Activated CD8-positive, alpha-beta memory T cell treated with anti-CD3 and anti-CD28 coated beads, Interleukin-2, amount 10 ng/mL, durations not matched to agents 7 days and 5 days (primary cell): ENCODE results near the gene GAMT. TPM values are rescaled to one million over a fixed set of nuclear protein-coding genes. Genes with fewer than 3 reads are reported as not detected.
A peak's percentile ranks its signal among the peaks of the same experiment; 100 is the strongest.

Experiments
- ATAC-seq: fragments of 150-1000 bp; cut with Tn5 transposase; one replicate; pipeline ENCODE4 v1.10.0; 2021; ENCODE audit warnings: moderate library complexity
- CTCF ChIA-PET: fragments of 350-600 bp; sonication (Branson Sonifier 250); formaldehyde crosslinking; loops from one replicate; lab custom pipeline; 2021; ENCODE audit warnings: antibody characterized with exemption; lab: Charles Lee
- DNase-seq: peaks from one replicate; pipeline ENCODE4 v3.0.0-alpha.2; 2020
- H3K27ac Mint-ChIP-seq: one replicate; pipeline ENCODE4 v1.8.0; 2021; ENCODE audit warnings: mild to moderate bottlenecking, mixed read lengths
- H3K27me3 Mint-ChIP-seq: one replicate; pipeline ENCODE4 v1.8.0; 2021; ENCODE audit warnings: mixed read lengths
- H3K36me3 Mint-ChIP-seq: one replicate; pipeline ENCODE4 v1.8.0; 2021; ENCODE audit warnings: mild to moderate bottlenecking, mixed read lengths
- H3K4me1 Mint-ChIP-seq: one replicate; pipeline ENCODE4 v1.8.0; 2021; ENCODE audit warnings: mixed read lengths
- H3K4me3 Mint-ChIP-seq: one replicate; pipeline ENCODE4 v1.8.0; 2021; ENCODE audit warnings: mild to moderate bottlenecking, moderate library complexity, mixed read lengths
- H3K9me3 Mint-ChIP-seq: one replicate; pipeline ENCODE4 v1.8.0; 2022; ENCODE audit warnings: low read depth, mixed read lengths
- total RNA-seq, 2 experiments: library from RNA; stranded (reverse); gene quantifications; one replicate each; pipeline ENCODE4 v1.2.3, GENCODE V29; 2021

The GAMT gene
- total RNA-seq, 2 experiments from 2014 or later, result 19.3 to 20.4 TPM

DNA sequence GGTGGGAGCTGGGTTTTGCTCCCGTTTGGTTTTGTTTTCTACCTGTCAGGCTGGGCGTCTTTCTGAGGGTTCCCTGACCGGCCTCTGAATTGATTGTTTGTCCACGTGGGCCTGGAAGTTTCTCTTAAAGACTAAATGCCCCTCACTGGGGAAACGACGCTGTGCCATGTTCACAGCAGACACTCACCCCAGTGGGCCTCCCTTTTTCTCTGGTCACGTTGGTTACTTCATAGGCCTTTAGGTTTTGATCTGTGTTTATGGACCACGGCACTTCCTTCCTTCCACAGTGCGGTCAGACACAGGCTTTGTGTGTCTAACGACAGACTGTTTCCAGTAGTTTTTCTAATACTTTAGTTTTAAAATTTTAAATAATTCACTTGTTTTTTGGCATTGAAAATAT lies 37.7 kb downstream of the GAMT start:
- Mint-ChIP-seq H3K4me1 (peaks cover 33% of the 10 kb centered on the region), H3K9me3 (no peaks in the 10 kb centered on the region), H3K27me3 (no peaks in the 10 kb centered on the region), H3K4me3 (peak overlapping the region; percentile 68), H3K36me3 (peaks cover 8% of the 10 kb centered on the region), H3K27ac (peak overlapping the region; percentile 83)
- DNase-seq (peak; percentile 78), ATAC-seq (peak; percentile 73)
- CTCF ChIA-PET, result interaction anchor here (1.0 to 2.3 kb wide), 4 partner anchors 9 to 120 kb away, joined by 3 to 7 read pairs (median 4); partner anchors contain the start of gene NDUFS7

DNA sequence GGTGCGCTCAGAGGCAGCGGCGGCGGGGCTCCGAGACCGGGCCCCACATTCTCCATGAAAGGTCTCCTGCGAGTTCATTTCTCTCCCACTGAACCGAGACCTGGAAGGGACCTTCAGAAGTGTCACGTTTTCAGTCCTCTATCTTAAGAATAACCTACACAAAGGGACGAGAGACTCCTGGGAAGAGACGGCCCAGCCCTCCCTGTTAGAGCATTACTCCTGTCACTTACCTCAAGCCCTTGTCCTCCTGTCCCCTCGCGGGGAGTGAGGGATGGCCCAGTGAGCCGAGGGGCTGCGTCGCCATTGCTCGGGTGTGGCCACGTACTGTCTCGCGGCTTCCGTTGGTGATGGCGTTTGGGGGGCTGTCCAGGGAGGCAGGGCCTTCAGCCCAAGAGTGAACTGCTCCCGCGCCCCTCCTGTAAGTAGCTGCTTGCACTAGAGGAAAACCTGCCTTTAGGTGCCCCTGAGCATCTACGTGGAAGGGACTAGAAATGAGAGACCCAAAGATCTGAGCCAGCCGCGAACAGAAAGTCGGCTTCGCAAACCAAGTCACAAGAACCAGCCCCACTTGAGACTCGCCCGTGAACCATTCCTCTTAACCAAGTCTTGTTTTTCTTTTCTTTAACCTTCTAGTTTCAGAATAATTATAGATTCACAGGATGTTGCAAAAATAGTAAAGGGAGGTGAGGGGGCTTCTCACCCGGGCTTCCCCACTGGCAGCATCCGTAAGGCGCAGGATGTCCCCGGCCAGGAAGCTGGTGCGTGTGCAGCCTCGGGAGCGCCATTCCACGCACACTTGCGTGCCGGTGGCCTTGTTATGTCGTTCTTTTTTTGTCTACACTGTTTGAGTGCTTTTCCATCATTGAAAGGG lies 38.7 kb downstream of the GAMT start:
- Mint-ChIP-seq H3K36me3 (peaks cover 15% of the 10 kb centered on the region), H3K4me1 (peaks cover 33% of the 10 kb centered on the region), H3K4me3 (peak overlapping the region; percentile 68), H3K27ac (peak overlapping the region; percentile 83), H3K27me3 (no peaks in the 10 kb centered on the region), H3K9me3 (no peaks in the 10 kb centered on the region)
- ATAC-seq (no peak), DNase-seq (no peak)
- CTCF ChIA-PET, result interaction anchor here (0.6 to 2.3 kb wide), 3 partner anchors 10 to 20 kb away, joined by 4 to 7 read pairs (median 6); partner anchors contain the start of gene NDUFS7

- Mint-ChIP-seq H3K9me3 (no peaks in the 10 kb centered on the region), H3K36me3 (peaks cover 17% of the 10 kb centered on the region), H3K4me1 (peaks cover 35% of the 10 kb centered on the region), H3K4me3 (no peak overlapping the region), H3K27me3 (no peaks in the 10 kb centered on the region), H3K27ac (no peak overlapping the region)
- DNase-seq, result no peak
- no peak for ATAC-seq
- CTCF ChIA-PET, result no interaction called here
Measured at GRCh38 chr19:1361601-1362386, 39.5 kb downstream of the GAMT start.

DNA sequence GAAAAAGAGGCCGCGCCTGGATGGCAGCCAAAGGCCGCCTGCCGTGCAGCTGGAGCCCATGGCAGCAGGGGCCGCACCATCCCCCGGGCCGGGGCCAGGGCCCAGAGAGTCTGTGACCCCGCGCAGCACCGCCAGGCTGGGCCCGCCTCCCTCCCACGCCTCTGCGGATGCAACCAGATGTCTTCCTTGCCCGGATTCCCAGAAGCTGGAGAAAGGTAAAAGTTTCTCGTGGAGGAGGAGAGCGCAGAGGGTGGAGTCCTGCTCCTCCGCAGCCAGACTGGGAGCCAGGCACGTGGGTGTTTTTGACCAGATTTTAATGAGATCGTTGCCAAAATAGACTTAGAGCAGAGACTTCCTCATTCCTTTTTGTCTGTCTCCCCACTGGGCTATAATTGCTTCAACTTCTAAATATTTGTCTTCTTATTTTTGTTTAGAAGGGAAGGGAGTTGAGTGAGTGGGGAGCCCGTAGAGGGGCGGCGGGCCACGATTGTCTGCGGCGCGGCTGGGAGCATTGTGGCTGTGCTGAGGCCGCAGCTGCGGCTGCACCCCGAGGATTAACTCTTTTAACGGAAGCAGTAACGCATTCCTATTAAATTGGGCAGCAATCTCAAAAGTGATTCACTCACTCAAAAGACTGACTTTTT lies 40.4 kb downstream of the GAMT start:
- H3K27ac Mint-ChIP-seq, result no peak overlapping the region
- CTCF ChIA-PET, result no interaction called here
- peaks cover 39% of the 10 kb centered on the region for H3K4me1 Mint-ChIP-seq
- no peak for DNase-seq
- peaks cover 19% of the 10 kb centered on the region for H3K36me3 Mint-ChIP-seq
- ATAC-seq, result no peak
- H3K9me3 Mint-ChIP-seq, result no peaks in the 10 kb centered on the region
- H3K27me3 Mint-ChIP-seq, result no peaks in the 10 kb centered on the region
- H3K4me3 Mint-ChIP-seq, result no peak overlapping the region

- ATAC-seq (no peak), DNase-seq (no peak)
- Mint-ChIP-seq H3K27ac (no peak overlapping the region), H3K27me3 (no peaks in the 10 kb centered on the region), H3K36me3 (peaks cover 21% of the 10 kb centered on the region), H3K4me1 (peaks cover 44% of the 10 kb centered on the region), H3K9me3 (no peaks in the 10 kb centered on the region), H3K4me3 (no peak overlapping the region)
- CTCF ChIA-PET, result no interaction called here
Measured at GRCh38 chr19:1360126-1360817, 41.1 kb downstream of the GAMT start.

DNA sequence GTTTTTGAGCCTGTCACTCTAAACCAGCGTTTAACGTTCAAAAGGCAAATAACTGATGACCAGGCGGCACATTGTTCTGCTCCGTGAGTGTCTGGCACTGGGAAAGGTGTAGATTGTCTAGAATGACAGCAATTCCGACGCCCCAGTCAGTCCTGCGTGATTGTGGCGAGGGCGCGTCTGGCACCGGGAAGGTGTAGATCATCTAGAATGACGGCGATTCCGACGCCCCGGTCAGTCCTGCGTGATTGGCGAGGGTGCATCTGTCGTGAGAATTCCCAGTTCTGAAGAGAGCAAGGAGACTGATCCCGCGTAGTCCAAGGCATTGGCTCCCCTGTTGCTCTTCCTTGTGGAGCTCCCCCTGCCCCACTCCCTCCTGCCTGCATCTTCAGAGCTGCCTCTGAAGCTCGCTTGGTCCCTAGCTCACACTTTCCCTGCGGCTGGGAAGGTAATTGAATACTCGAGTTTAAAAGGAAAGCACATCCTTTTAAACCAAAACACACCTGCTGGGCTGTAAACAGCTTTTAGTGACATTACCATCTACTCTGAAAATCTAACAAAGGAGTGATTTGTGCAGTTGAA lies 43.7 kb downstream of the GAMT start:
- ATAC-seq (no peak), DNase-seq (no peak)
- peaks cover 19% of the 10 kb centered on the region for H3K36me3 Mint-ChIP-seq
- CTCF ChIA-PET, result no interaction called here
- no peak overlapping the region for H3K4me3 Mint-ChIP-seq
- H3K27me3 Mint-ChIP-seq, result no peaks in the 10 kb centered on the region
- no peak overlapping the region for H3K27ac Mint-ChIP-seq
- no peaks in the 10 kb centered on the region for H3K9me3 Mint-ChIP-seq
- H3K4me1 Mint-ChIP-seq, result peaks cover 23% of the 10 kb centered on the region

GRCh38 chr19:1356508-1356865 lies 44.9 kb downstream of the GAMT start:
- CTCF ChIA-PET, result interaction anchor here (1.1 to 1.4 kb wide), 3 partner anchors 27 to 112 kb away, joined by 3 to 5 read pairs (median 4); partner anchors contain the start of gene NDUFS7
- Mint-ChIP-seq H3K4me3 (peak overlapping the region; percentile 75), H3K4me1 (peaks cover 15% of the 10 kb centered on the region), H3K36me3 (peaks cover 16% of the 10 kb centered on the region), H3K27me3 (no peaks in the 10 kb centered on the region), H3K27ac (no peak overlapping the region), H3K9me3 (no peaks in the 10 kb centered on the region)
- ATAC-seq (no peak), DNase-seq (no peak)

- peaks cover 16% of the 10 kb centered on the region for H3K36me3 Mint-ChIP-seq
- CTCF ChIA-PET, result interaction anchor here (0.8 to 1.4 kb wide), 4 partner anchors 27 to 111 kb away, joined by 3 to 5 read pairs (median 4); partner anchors contain the start of gene NDUFS7
- no peak for DNase-seq
- H3K27ac Mint-ChIP-seq, result peak overlapping the region; percentile 16
- H3K9me3 Mint-ChIP-seq, result no peaks in the 10 kb centered on the region
- H3K4me1 Mint-ChIP-seq, result peaks cover 14% of the 10 kb centered on the region
- H3K27me3 Mint-ChIP-seq, result no peaks in the 10 kb centered on the region
- ATAC-seq, result no peak
- H3K4me3 Mint-ChIP-seq, result peak overlapping the region; percentile 75
Measured at GRCh38 chr19:1355568-1356507, 45.5 kb downstream of the GAMT start.

DNA sequence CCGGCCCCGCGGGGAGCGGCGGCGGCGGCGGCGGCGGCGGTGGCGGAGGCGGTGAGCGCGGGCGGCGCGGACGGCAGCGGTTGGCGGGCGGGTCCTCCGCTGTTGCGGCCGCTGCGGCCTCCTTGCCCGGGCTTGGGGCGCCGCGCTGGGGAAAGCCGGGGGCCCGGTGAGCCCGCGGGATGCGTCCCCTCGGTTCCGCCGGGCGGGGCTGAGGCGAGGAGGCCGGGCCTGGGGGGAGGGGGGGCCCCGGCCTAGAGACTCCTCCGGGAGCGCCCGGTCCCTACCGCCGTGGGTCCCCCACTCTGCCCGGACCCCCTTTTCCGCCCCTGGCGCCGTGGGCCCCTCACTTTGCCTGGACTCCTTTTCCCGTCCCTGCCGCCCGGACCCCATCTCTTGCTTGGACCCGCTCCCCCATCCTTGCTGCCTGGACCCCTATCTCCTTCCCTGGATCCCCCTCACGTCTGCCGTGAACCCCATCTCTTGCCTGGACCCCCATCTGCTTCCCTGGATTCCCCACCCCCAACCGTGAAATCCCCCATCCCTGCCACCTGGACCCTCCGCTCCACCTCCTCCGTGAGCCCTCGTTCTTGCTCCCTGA lies 46.3 kb downstream of the GAMT start:
- CTCF ChIA-PET, result interaction anchor here (0.6 to 1.4 kb wide), 6 partner anchors 10 to 111 kb away, joined by 3 to 8 read pairs (median 4); no protein-coding TSS in a partner anchor
- Mint-ChIP-seq H3K36me3 (peaks cover 16% of the 10 kb centered on the region), H3K4me3 (peak overlapping the region; percentile 75), H3K4me1 (peaks cover 14% of the 10 kb centered on the region), H3K27ac (no peak overlapping the region), H3K9me3 (no peaks in the 10 kb centered on the region), H3K27me3 (no peaks in the 10 kb centered on the region)
- ATAC-seq (peak; percentile 68), DNase-seq (no peak)

- H3K27ac Mint-ChIP-seq, result no peak overlapping the region
- peaks cover 8% of the 10 kb centered on the region for H3K36me3 Mint-ChIP-seq
- CTCF ChIA-PET, result interaction anchor here (1.4 kb wide), 1 partner anchor 73 kb away, joined by 4 read pairs; no protein-coding TSS in a partner anchor
- no peaks in the 10 kb centered on the region for H3K9me3 Mint-ChIP-seq
- no peak for DNase-seq
- no peak for ATAC-seq
- H3K27me3 Mint-ChIP-seq, result peaks cover 2% of the 10 kb centered on the region
- peaks cover 14% of the 10 kb centered on the region for H3K4me1 Mint-ChIP-seq
- no peak overlapping the region for H3K4me3 Mint-ChIP-seq
Measured at GRCh38 chr19:1353144-1353543, 48.2 kb downstream of the GAMT start.

- ATAC-seq (no peak), DNase-seq (no peak)
- Mint-ChIP-seq H3K9me3 (no peaks in the 10 kb centered on the region), H3K4me1 (peaks cover 12% of the 10 kb centered on the region), H3K4me3 (no peak overlapping the region), H3K36me3 (peaks cover 4% of the 10 kb centered on the region), H3K27me3 (peaks cover 2% of the 10 kb centered on the region), H3K27ac (no peak overlapping the region)
- CTCF ChIA-PET, result no interaction called here
Measured at GRCh38 chr19:1351381-1351851, 49.9 kb downstream of the GAMT start.
